KMS-11 (cell line): ENCODE data around the gene ANO3.

ENCODE experiments used
- H2AFZ ChIP-seq: fragments of 200-600 bp; sonication (generic); 2 replicates; pipeline ENCODE4 v1.6.1; 2016; ENCODE audit warnings: antibody characterized with exemption, mixed run types, low read depth
- H3K27ac ChIP-seq: fragments of 200-600 bp; sonication (generic); 2 replicates; pipeline ENCODE4 v1.6.1; 2016; ENCODE audit warnings: mild to moderate bottlenecking, mixed run types
- H3K27me3 ChIP-seq: fragments of 200-600 bp; sonication (generic); 2 replicates; pipeline ENCODE4 v1.6.1; 2017; ENCODE audit warnings: mild to moderate bottlenecking, low read depth, mixed run types, moderate library complexity; ENCODE audit not compliant: insufficient read depth
- H3K36me3 ChIP-seq: fragments of 200-600 bp; sonication (generic); 2 replicates; pipeline ENCODE4 v1.6.1; 2017; ENCODE audit warnings: mild to moderate bottlenecking, mixed run types; ENCODE audit not compliant: insufficient read depth
- H3K4me1 ChIP-seq: fragments of 200-600 bp; sonication (generic); 2 replicates; pipeline ENCODE4 v1.6.1; 2016; ENCODE audit warnings: mild to moderate bottlenecking, low read depth, mixed run types; ENCODE audit not compliant: poor library complexity, severe bottlenecking
- H3K4me2 ChIP-seq: fragments of 200-600 bp; sonication (generic); 2 replicates; pipeline ENCODE4 v1.7.0; 2016; ENCODE audit warnings: mild to moderate bottlenecking, mixed run types
- H3K4me3 ChIP-seq: fragments of 200-600 bp; sonication (generic); IDR thresholded peaks from 2 replicates; pipeline ENCODE4 v1.6.1; 2017; ENCODE audit warnings: low read depth, low read length, mixed read lengths; ENCODE audit not compliant: insufficient read depth
- H3K79me2 ChIP-seq: fragments of 200-600 bp; sonication (generic); 2 replicates; pipeline ENCODE4 v1.6.1; 2016; ENCODE audit warnings: low read depth, mixed run types; ENCODE audit not compliant: insufficient read depth
- H3K9ac ChIP-seq: fragments of 200-600 bp; sonication (generic); 2 replicates; pipeline ENCODE4 v1.6.1; 2016; ENCODE audit warnings: mild to moderate bottlenecking, mixed run types
- H4K20me1 ChIP-seq: fragments of 200-600 bp; sonication (generic); 2 replicates; pipeline ENCODE4 v1.6.1; 2016; ENCODE audit warnings: mild to moderate bottlenecking, mixed run types; ENCODE audit not compliant: insufficient read depth
- TF ChIP-seq, protein P1 (sequence below): fragments of 200-600 bp; sonication (generic); conservative IDR thresholded peaks from 2 replicates; pipeline ENCODE4 v1.6.1; 2017; ENCODE audit warnings: low read depth, mild to moderate bottlenecking, antibody characterized with exemption, low read length, moderate library complexity, mixed read lengths

ANO3 gene

DNA sequence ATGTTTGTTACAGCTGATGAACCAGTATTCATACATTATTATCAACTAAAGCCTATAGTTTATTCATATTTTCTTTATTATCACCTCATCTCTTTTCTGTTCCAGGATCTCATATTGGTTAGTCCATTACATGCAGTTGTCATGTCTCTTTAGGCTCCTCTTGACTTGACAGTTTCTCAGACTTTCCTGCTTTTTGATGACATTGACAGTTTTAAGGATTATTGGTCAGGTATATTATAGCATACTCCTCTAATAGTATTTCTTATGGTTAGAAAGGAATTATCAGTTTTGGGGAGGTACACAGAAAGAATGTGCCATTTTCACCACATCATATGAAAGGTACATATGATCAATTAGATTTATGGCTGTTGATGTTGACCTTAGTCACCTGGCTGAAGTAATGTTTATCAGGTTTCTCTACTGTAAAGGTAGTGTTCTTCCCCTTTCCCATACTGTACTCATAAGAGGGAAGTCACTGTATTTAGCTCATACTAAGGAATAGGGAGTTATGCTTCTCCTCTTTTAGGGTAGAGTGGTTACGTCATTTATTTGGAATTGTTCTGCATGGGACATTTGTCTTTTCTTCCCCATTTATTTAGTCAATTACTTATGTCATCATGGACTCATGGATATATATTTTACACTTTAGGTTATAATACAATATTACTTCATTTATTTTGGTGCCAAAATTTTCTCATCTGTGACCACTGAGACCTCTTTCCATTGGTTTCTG lies 9.4 kb upstream of the ANO3 start:
- H3K79me2 ChIP-seq: no peaks in the 10 kb centered on the region

DNA sequence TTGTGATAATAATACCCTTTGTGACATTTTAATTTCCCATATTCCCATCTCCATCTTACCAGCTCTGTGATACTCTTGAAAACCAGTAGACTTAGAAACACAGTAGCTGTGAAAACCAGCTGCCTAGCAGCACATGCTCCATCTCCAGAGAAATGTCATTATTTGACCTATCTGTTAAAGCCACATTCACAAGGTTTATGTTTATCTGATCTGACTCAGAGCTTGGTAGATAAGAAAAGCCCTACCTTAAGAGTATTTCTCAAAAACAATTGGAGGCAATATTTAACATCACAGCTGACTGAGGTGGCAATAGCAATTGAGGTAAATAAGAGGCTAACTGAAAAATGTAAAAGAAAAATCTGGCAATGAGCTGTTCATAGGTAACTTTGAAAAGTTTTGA lies 8.1 kb upstream of the ANO3 start:
- TF ChIP-seq, protein P1, sequence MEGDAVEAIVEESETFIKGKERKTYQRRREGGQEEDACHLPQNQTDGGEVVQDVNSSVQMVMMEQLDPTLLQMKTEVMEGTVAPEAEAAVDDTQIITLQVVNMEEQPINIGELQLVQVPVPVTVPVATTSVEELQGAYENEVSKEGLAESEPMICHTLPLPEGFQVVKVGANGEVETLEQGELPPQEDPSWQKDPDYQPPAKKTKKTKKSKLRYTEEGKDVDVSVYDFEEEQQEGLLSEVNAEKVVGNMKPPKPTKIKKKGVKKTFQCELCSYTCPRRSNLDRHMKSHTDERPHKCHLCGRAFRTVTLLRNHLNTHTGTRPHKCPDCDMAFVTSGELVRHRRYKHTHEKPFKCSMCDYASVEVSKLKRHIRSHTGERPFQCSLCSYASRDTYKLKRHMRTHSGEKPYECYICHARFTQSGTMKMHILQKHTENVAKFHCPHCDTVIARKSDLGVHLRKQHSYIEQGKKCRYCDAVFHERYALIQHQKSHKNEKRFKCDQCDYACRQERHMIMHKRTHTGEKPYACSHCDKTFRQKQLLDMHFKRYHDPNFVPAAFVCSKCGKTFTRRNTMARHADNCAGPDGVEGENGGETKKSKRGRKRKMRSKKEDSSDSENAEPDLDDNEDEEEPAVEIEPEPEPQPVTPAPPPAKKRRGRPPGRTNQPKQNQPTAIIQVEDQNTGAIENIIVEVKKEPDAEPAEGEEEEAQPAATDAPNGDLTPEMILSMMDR: no peak
- Histone ChIP-seq H3K4me3 (no peak overlapping the region), H4K20me1 (no peaks in the 10 kb centered on the region), H3K79me2 (no peaks in the 10 kb centered on the region), H3K27me3 (no peaks in the 10 kb centered on the region), H3K4me1 (peaks cover 14% of the 10 kb centered on the region), H3K4me2 (no peak overlapping the region), H3K27ac (no peak overlapping the region), H3K36me3 (no peaks in the 10 kb centered on the region), H3K9ac (no peak overlapping the region), H2AFZ (no peak overlapping the region)

More for the DNA sequence above, 9.4 kb upstream of the ANO3 start:
- no peak overlapping the region for H3K9ac ChIP-seq
- TF ChIP-seq, protein P1: no peak
- no peak overlapping the region for H3K4me3 ChIP-seq
- peaks cover 14% of the 10 kb centered on the region for H3K4me1 ChIP-seq
- no peak overlapping the region for H2AFZ ChIP-seq
- no peaks in the 10 kb centered on the region for H3K36me3 ChIP-seq
- H4K20me1 ChIP-seq: no peaks in the 10 kb centered on the region
- no peak overlapping the region for H3K4me2 ChIP-seq
- H3K27me3 ChIP-seq: no peaks in the 10 kb centered on the region
- H3K27ac ChIP-seq: no peak overlapping the region

DNA sequence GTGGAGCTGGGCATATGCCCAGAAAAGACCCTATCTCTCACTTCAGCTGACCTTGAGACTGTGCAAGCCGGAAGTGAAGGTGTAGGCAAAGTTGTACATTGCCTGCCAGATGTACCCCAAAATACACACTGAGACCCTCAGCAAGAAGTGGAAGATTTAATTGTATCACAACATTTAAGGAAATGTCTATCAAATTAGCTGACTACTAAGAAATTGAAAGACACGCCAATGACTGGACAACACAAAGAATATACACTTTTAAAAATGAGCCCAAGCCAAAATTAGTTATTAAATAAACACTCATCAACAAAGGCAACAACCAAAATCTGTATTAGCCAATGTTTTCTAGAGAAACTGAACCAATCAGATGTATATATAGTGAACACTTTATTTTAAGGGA lies 7.7 kb upstream of the ANO3 start:
- no peaks in the 10 kb centered on the region for H4K20me1 ChIP-seq
- no peak overlapping the region for H3K4me2 ChIP-seq
- H3K4me1 ChIP-seq: peaks cover 14% of the 10 kb centered on the region
- no peak overlapping the region for H2AFZ ChIP-seq
- H3K36me3 ChIP-seq: no peaks in the 10 kb centered on the region
- H3K27me3 ChIP-seq: no peaks in the 10 kb centered on the region
- no peaks in the 10 kb centered on the region for H3K79me2 ChIP-seq
- TF ChIP-seq, protein P1: no peak
- no peak overlapping the region for H3K27ac ChIP-seq
- H3K9ac ChIP-seq: no peak overlapping the region
- H3K4me3 ChIP-seq: no peak overlapping the region

DNA sequence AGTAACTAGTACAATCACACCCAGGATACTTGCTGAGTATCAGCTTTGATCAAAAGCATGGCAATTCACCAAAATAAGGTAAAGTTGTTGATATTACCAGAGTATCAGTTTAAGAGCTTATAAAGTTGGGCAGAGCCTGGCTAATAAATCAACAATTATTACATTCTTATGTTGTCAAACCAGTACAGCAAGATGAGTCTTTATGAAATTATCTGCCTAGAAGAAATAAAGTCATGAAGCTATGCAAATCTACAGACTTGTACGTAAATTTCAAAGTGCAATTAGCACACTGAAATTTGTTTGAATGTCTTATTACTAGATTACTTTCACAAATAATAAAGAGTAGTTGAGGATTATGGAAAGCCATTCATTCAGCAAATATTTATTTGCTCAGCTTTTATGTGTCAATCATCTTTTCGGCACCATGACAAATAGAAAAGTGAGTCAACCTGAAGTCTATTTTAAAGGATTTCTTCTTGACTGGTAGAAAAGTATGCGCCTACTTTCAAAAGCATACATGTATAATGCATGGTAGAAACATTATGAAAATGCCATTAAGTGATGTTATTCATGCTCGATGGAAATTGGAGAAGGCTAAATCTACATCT lies 5.0 kb upstream of the ANO3 start:
- Histone ChIP-seq H3K36me3 (no peaks in the 10 kb centered on the region), H4K20me1 (no peaks in the 10 kb centered on the region), H3K79me2 (no peaks in the 10 kb centered on the region), H3K9ac (no peak overlapping the region), H3K4me2 (no peak overlapping the region), H3K4me1 (no peaks in the 10 kb centered on the region), H2AFZ (no peak overlapping the region), H3K27me3 (no peaks in the 10 kb centered on the region), H3K27ac (no peak overlapping the region), H3K4me3 (no peak overlapping the region)
- TF ChIP-seq, protein P1: no peak
